ENCODE data around the gene CASK. TPM values are rescaled to one million over a fixed set of nuclear protein-coding genes. Genes with fewer than 3 reads are reported as not detected.
A peak's percentile ranks its signal among the peaks of the same experiment; 100 is the strongest.

CASK gene
- total RNA-seq, 1 experiment from 2014 or later: 39.2 TPM

DNA sequence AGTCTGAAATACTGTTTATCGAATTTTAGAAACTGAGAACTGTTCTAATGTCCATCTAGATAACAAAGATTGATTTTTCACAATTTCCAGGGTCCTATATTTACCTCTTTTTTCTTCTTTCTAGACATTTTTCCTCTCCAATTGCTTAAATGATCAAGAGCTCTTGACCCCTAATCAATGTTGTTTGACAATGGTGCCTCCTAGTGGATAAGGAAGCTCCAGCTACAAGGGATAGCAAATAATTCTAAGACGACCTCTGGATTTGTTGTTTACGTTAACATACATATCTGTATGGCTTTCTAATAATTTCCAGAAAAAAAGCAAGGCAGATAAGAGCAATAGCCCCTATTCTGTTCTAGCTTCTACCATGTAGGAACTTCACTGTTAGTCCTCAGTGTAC, 163.5 kb downstream of the CASK start:
- peak; percentile 43 for DNase-seq
- Histone ChIP-seq H3K27me3 (ENCODE audit: control insufficient read depth, insufficient read depth, low read length) (no peaks in the 10 kb centered on the region), H3K36me3 (replicated peaks; ENCODE audit: control insufficient read depth, insufficient read depth, low read length) (no peaks in the 10 kb centered on the region), H3K4me3 (ENCODE audit: insufficient read depth, low read depth, low read length) (no peak overlapping the region)

DNA sequence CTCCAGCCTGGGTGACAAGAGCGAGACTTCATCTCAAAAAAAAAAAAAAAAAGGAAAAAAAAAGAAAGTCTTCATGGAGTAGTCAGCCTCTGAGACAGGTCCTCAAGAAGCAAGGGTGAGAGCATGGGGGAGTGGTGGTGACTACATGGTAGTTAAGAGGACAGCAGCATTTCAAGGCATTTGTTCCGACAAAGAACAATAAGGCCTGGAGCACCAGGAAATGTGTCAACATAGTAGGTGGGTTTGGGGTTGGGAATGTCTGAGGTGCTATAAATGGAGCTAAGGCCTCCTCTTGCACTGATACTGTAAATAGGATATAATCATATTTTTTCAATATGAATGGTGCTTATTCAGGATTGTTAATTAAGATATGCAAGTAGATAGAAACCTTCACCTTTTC, 165.0 kb downstream of the CASK start:
- Histone ChIP-seq H3K4me3 (ENCODE audit: insufficient read depth, low read depth, low read length) (no peak overlapping the region), H3K27me3 (ENCODE audit: control insufficient read depth, insufficient read depth, low read length) (no peaks in the 10 kb centered on the region), H3K36me3 (replicated peaks; ENCODE audit: control insufficient read depth, insufficient read depth, low read length) (no peaks in the 10 kb centered on the region)
- DNase-seq: no peak

DNA sequence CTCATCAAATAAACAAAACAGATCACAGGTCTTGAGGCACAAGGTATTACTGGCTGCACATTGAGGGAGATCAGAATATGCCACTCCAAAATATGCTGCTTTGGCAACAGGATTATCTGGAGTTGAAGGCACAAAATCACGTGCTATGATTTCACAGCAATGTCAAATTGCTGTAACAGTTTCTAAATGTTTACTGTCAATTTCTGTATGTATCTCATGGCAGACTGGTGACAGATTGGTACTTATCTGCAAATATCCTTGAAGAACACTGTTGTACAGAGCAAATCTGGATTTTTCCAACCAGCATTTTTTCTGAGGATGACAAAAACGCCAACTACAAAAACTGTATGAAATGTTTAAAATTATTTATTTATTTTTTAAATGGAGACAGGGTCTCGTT, 172.6 kb downstream of the CASK start:
- H3K27me3 ChIP-seq (ENCODE audit: control insufficient read depth, insufficient read depth, low read length): no peaks in the 10 kb centered on the region
- no peak for DNase-seq
- no peak overlapping the region for H3K4me3 ChIP-seq (ENCODE audit: insufficient read depth, low read depth, low read length)
- no peaks in the 10 kb centered on the region for H3K36me3 ChIP-seq (replicated peaks; ENCODE audit: control insufficient read depth, insufficient read depth, low read length)

DNA sequence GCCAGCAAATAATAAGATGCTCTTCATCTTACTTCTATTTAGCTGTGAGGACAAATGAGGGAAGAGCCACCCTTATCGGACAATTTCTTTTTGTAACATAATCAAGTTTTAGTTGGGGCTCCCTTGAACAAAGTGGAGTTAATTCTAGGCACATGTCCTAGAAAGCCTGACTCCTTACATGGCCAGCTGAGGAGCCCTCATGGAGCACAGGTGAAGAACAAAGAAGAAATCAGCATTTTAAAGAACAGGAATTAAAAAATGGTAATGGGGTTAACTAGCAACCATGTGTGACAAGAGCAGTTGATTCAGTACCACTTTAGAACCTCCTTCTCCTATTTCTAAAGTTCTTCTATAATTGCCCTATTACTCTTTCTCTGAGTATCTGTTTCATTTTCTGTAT, 183.5 kb downstream of the CASK start:
- no peak overlapping the region for H3K4me3 ChIP-seq (ENCODE audit: insufficient read depth, low read depth, low read length)
- H3K27me3 ChIP-seq (ENCODE audit: control insufficient read depth, insufficient read depth, low read length): no peaks in the 10 kb centered on the region
- no peaks in the 10 kb centered on the region; the same call in 1 of the 2 replicates for H3K36me3 ChIP-seq (replicated peaks; ENCODE audit: control insufficient read depth, insufficient read depth, low read length)
- peak; percentile 24 for DNase-seq

DNA sequence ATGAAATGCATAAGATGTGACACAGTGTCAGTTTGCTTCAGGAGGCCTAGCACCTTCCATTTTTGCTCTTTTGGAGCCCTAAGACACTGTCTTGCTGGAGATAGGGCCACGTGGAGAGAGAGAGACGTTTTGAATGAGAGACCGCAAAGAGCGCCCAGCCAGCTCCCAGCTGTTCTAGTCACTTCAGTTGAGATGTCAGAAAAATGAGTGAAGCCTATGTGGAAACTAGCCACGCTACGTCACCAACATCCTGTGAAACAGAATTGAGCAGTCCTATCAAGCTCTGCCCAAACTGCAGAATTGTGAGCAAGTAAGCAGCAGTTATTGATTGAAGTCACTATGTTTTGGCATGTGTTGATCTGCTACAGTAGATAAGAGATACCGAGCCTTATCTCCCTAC, 186.3 kb downstream of the CASK start:
- Histone ChIP-seq H3K4me3 (ENCODE audit: insufficient read depth, low read depth, low read length) (no peak overlapping the region), H3K27me3 (ENCODE audit: control insufficient read depth, insufficient read depth, low read length) (no peaks in the 10 kb centered on the region), H3K36me3 (replicated peaks; ENCODE audit: control insufficient read depth, insufficient read depth, low read length) (no peaks in the 10 kb centered on the region; the same call in 1 of the 2 replicates)
- DNase-seq: no peak

DNA sequence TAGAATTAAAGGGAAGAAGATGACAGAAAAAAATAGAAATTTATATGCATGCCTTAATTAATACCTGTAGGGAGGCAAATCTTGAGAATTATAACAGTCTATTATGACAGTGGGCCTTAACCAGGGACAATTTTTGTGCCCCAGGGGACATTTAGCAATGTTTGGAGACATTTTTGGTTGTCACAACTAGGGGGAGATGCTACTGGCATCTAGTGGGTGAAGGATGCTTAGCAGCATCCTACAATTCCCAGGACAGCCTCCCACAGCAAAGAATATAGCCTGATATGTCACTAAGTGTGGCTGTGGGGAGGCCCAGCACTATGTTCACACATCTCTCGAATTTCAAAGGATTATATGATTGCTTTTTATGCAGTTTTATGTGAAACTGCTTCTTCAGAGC, 188.8 kb downstream of the CASK start:
- DNase-seq: peak; percentile 19
- no peak overlapping the region for H3K4me3 ChIP-seq (ENCODE audit: insufficient read depth, low read depth, low read length)

DNA sequence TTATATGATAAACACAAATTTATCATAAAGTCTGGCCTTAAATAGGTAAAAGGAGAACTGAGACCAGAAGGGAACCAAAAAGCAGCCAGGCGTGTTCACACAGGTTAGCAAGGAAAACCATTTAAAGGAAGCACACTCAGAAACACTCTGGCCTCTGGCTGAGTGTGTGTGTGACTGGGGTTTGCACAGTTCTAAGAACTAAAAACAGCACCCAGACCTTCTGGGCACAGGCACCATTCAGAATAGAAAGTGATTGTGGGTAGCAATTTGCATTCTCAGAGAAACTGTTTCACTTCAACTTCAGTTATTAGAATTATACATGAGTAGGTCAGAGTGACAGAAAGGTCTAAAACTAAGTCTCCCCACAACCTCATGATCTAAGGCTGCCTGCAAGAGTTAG, 189.4 kb downstream of the CASK start:
- DNase-seq: no peak
- no peak overlapping the region for H3K4me3 ChIP-seq (ENCODE audit: insufficient read depth, low read depth, low read length)
- H3K27me3 ChIP-seq (ENCODE audit: control insufficient read depth, insufficient read depth, low read length): no peaks in the 10 kb centered on the region
- no peaks in the 10 kb centered on the region; the same call in 1 of the 2 replicates for H3K36me3 ChIP-seq (replicated peaks; ENCODE audit: control insufficient read depth, insufficient read depth, low read length)

More for the DNA sequence above, 188.8 kb downstream of the CASK start:
- no peaks in the 10 kb centered on the region; the same call in 1 of the 2 replicates for H3K36me3 ChIP-seq (replicated peaks; ENCODE audit: control insufficient read depth, insufficient read depth, low read length)
- no peaks in the 10 kb centered on the region for H3K27me3 ChIP-seq (ENCODE audit: control insufficient read depth, insufficient read depth, low read length)

DNA sequence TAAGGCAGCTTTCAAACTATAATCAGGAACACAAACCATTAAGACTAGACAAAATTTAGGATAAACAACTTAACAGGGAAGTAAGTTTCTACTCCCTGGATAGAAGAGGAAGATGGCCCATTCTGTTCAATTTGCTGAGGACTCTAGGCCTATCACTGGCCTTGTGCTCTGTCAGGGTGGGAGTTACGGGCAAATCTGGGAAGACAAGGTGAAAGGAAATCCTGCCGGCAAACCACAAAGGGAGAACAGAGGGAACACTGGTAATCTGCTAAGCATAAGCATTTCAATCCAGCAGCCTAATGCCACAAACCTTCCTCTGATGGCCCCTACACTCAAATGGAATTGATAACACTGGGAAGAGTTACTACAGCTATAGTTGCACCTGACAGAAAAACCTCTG, 191.1 kb downstream of the CASK start:
- no peaks in the 10 kb centered on the region for H3K27me3 ChIP-seq (ENCODE audit: control insufficient read depth, insufficient read depth, low read length)
- DNase-seq: peak; percentile 39
- H3K36me3 ChIP-seq (replicated peaks; ENCODE audit: control insufficient read depth, insufficient read depth, low read length): no peaks in the 10 kb centered on the region
- H3K4me3 ChIP-seq (ENCODE audit: insufficient read depth, low read depth, low read length): no peak overlapping the region

DNA sequence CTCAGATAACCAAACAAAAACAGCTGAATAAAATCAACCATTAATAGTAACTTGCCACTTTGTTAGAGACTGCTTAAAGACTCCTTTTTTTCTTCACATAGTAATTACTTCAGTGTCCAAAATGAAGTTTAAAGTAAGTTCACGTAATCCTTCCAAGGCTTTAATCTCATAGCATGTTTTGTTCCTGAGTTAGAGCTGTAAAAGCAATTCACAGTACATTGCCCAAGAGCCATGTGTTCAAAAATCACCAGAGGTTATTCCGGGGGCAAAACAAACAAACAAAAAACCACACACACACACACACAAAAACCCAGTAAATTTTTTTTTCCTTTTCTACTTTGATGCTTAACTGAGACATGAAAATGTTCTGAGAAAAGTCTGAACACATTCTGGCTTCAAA, 193.3 kb downstream of the CASK start:
- no peak for DNase-seq
- no peaks in the 10 kb centered on the region for H3K36me3 ChIP-seq (replicated peaks; ENCODE audit: control insufficient read depth, insufficient read depth, low read length)
- H3K4me3 ChIP-seq (ENCODE audit: insufficient read depth, low read depth, low read length): no peak overlapping the region
- no peaks in the 10 kb centered on the region for H3K27me3 ChIP-seq (ENCODE audit: control insufficient read depth, insufficient read depth, low read length)

DNA sequence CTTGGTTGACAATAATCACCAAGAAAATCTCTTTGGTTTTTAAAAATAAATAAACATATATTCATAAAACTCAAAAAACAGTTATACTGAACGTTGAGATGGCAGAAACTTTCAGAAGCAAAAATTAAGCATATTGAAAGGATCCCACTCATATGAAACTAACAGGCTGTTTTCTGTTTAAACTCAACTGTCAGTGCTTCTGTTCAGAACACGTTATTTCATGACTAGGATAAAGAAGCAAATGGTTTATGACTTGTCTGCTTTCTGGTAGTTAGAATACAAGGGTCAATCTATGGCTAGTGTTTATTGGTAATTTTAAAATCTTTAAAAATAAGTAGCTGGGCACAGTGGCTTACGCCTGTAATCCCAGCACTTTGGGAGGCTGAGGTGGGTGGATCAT, 195.2 kb downstream of the CASK start:
- Histone ChIP-seq H3K4me3 (ENCODE audit: insufficient read depth, low read depth, low read length) (no peak overlapping the region), H3K36me3 (replicated peaks; ENCODE audit: control insufficient read depth, insufficient read depth, low read length) (no peaks in the 10 kb centered on the region)

DNA sequence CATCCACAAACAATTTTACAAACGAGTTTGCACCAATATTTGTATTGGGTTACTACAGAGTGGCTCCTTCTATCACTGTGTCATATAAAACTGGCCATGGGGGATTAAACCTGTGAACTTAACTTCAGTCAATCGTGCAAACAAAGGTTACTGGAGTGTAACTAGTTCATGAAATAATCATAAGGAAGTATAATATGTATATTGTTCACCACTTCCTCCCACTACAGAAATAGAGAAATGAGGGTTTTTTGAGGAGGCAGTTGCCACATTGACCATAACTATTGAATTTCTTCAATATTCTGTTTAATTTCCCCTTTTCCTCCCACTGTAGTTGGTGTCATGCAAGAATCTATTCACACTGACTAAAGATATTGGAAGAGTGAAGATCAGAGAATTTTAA, 199.5 kb downstream of the CASK start, which contains the start of gene GPR82:
GPR82 (plus strand) TSS at position 356 of the 400 bp plus-strand sequence. CDS start 2,846 bp downstream, outside the sequence.
- H3K36me3 ChIP-seq (replicated peaks; ENCODE audit: control insufficient read depth, insufficient read depth, low read length): no peaks in the 10 kb centered on the region
- H3K4me3 ChIP-seq (ENCODE audit: insufficient read depth, low read depth, low read length): no peak within 1 kb of the TSS
- no peaks in the 10 kb centered on the region for H3K27me3 ChIP-seq (ENCODE audit: control insufficient read depth, insufficient read depth, low read length)
- DNase-seq: no peak

More for the DNA sequence above, 195.2 kb downstream of the CASK start:
- no peaks in the 10 kb centered on the region for H3K27me3 ChIP-seq (ENCODE audit: control insufficient read depth, insufficient read depth, low read length)
- DNase-seq: no peak

DNA sequence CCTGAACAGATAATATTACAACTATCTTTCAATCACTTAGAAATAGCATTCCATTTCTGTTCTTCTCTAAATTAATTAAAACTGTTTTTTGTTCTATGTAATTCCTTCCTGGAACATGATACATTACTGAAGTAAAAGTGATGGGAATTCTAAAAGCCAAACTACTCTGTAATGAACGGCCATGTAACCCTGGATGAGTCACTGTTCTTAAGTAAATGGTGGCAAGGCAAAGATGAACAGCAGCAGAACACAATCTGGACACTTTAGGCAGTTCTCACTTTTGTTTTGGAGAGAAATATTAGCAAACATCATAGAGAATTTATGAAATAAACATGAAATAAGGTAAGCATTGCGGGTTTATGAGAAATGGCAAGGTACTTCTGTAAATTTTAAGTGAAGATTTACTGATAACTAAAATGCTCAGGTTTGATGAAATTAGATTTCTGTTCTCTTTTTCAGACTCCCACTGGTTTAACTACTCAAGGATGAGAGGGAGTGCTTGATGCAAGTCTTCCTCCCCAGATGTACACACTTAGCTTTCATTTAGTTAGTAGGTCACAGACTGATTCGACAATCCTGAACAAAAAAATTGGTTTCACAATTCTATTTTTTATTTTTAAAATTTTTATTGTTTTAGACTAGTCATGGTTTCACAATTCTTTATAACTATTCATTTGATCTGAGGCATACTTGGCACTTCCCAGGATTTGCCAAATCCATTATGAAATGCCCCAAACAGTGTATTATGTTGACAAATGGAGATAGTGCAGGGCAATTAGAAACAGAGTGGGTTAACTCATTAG, 200.3 kb downstream of the CASK start:
- no peaks in the 10 kb centered on the region for H3K36me3 ChIP-seq (replicated peaks; ENCODE audit: control insufficient read depth, insufficient read depth, low read length)
- H3K27me3 ChIP-seq (ENCODE audit: control insufficient read depth, insufficient read depth, low read length): no peaks in the 10 kb centered on the region
- no peak overlapping the region for H3K4me3 ChIP-seq (ENCODE audit: insufficient read depth, low read depth, low read length)
- no peak for DNase-seq

DNA sequence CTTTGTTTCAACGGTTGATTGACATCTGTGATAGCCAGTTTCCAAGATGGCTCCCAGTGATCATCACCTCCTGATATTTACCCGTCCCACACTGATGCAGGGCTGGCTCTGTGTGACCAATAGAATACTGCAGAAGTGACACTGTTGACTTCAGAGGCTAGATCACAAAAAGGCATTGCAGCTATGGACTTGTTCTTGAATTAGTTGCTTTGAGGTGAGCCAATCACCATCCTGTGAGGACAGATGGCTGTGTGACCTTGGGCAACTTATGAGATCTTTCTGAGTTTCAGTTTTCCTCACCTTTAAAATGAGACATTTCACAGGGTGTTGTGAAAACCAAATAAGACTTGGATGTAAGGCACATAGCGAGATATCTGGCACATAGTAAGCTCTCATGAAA, 201.1 kb downstream of the CASK start:
- H3K36me3 ChIP-seq (replicated peaks; ENCODE audit: control insufficient read depth, insufficient read depth, low read length): no peaks in the 10 kb centered on the region
- DNase-seq: no peak
- H3K4me3 ChIP-seq (ENCODE audit: insufficient read depth, low read depth, low read length): no peak overlapping the region
- no peaks in the 10 kb centered on the region for H3K27me3 ChIP-seq (ENCODE audit: control insufficient read depth, insufficient read depth, low read length)

DNA sequence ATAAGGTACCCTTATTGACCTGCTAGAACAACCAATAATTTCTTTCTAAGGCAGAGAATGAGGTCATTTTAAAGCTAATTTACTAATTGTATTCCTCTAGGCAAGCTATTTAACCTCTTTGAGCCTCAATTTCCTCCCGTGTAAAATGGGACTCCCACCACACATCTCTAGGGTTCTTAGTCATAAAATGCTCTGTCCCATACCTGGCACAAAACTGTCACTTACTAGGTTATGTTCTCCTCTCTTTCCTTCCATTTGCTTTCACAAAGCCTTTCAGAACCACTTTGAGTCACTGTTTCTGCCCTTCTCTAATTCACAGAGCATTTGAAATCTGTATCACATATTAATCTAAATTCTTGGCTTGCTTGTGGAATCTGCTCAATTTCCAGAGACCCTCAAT, 201.8 kb downstream of the CASK start:
- no peaks in the 10 kb centered on the region for H3K27me3 ChIP-seq (ENCODE audit: control insufficient read depth, insufficient read depth, low read length)
- no peaks in the 10 kb centered on the region for H3K36me3 ChIP-seq (replicated peaks; ENCODE audit: control insufficient read depth, insufficient read depth, low read length)
- DNase-seq: no peak
- H3K4me3 ChIP-seq (ENCODE audit: insufficient read depth, low read depth, low read length): no peak overlapping the region

DNA sequence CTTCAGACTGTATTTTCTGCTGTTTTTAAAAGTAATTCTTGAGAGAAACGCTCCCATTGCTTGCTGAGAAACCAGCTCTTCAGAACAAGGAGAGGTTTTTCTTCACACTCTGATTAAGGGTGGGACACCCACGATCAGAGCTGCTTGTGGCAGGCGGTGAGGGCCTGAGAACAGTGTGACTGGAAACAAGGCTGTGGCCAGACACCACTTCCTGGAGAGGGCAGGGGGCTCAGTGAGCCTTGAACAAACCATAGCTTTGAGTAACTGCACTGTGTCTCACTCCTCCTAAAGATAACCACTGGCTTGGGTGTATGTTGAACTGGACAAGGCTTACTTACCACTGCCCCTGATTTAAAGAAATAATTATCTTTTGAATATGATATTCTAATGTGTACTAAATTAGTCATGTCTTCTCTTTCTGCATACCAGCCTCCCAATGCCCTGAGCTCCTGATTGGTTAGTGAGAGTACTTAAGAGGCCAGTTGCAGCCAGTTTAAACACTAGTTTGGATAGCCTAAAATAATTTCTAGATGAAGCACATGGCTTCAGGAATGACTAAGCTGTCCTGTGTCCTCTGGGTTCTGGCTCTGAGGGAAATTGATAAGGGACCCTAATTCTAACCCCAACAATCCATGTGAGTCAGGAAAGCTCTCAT, 203.1 kb downstream of the CASK start:
- H3K4me3 ChIP-seq (ENCODE audit: insufficient read depth, low read depth, low read length): no peak overlapping the region
- H3K27me3 ChIP-seq (ENCODE audit: control insufficient read depth, insufficient read depth, low read length): no peaks in the 10 kb centered on the region
- H3K36me3 ChIP-seq (replicated peaks; ENCODE audit: control insufficient read depth, insufficient read depth, low read length): no peaks in the 10 kb centered on the region
- no peak for DNase-seq
